Muscle layer of colon (tissue), 2 donors: Measurements from ENCODE around the gene B4GALT1.
A peak's percentile ranks its signal among the peaks of the same experiment; 100 is the strongest.
"Not testable (repeated sequence)": the region's sequence is repeated elsewhere in the genome, so short reads cannot be mapped to it uniquely, and the experiment has no call there.

ENCODE experiments used
- H3K27ac ChIP-seq: one replicate; pipeline ENCODE4 v1.7.0; 2013; ENCODE audit warnings: low read depth, mild to moderate bottlenecking, low read length, moderate library complexity
- H3K27me3 ChIP-seq, 2 donors: one replicate each; pipeline ENCODE4 v1.7.0; 2013; ENCODE audit warnings: low read length in 2 of 2, mild to moderate bottlenecking in 2 of 2; ENCODE audit not compliant: insufficient read depth in 2 of 2, control insufficient read depth in 1 of 2
- H3K36me3 ChIP-seq: one replicate; pipeline ENCODE4 v1.7.0; 2013; ENCODE audit warnings: mild to moderate bottlenecking, low read length; ENCODE audit not compliant: insufficient read depth
- H3K4me1 ChIP-seq: one replicate; pipeline ENCODE4 v1.7.0; 2013; ENCODE audit warnings: mild to moderate bottlenecking, low read length; ENCODE audit not compliant: insufficient read depth
- H3K4me3 ChIP-seq, 2 donors: one replicate each; pipeline ENCODE4 v1.7.0; 2013; ENCODE audit warnings: low read length in 2 of 2, low read depth in 1 of 2, mild to moderate bottlenecking in 1 of 2, moderate library complexity in 1 of 2
- H3K9ac ChIP-seq: one replicate; pipeline ENCODE4 v1.7.0; 2013; ENCODE audit warnings: low read length
- H3K9me3 ChIP-seq: one replicate; pipeline ENCODE4 v1.7.0; 2013; ENCODE audit warnings: mild to moderate bottlenecking, low read length
- donor health status: abdominal sarcoma.
- donor health status: Adenocarcinoma of cecum.

The B4GALT1 gene

DNA sequence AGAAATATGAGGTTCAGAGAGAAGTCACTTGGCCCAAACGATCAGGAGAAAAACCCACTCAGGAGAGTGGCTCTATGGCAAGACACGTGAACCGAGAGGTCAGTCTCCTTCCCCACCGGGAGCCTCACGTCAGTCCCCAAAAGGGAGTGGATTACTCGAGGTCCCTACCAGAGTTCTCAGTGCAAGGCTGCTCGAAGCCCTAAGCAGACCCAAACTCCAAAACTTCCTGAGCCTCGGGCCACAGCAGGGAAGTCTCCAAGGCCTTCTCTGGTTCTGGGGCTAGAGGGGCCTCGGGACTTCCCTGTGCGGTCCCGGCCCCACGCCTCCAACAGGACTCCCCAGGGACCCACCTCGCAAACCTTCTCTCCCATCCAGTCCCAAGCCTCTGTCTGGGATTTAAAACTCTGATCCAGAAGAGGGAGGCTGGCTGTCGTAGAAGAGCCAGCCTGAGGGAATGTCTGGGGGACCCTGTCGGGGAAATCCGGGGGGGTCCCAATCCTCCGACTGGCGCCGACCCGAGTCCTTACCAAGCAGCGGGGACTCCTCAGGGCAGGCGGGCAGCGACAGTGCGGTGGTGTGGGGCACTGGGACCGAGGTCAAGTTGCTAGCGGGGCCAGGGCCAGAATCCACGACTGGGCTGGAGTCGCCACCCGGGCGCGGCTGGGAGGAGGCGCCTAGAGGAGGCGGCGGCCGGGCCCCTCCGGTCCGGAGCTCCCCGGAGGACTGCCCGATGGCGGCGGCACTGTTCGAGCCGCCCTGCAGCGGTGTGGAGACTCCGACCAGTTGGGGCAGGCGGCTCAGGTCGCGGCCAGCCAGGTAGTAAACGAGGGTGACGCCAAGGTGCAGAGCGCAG, 679 bp downstream of the B4GALT1 start:
- Histone ChIP-seq H3K27ac (peak overlapping the region; percentile 80), H3K4me1 (peaks cover 43% of the 10 kb centered on the region), H3K9me3 (no peaks in the 10 kb centered on the region), H3K36me3 (no peaks in the 10 kb centered on the region), H3K4me3 (peak overlapping the region; percentile 41 to 82), H3K9ac (peak overlapping the region; percentile 90), H3K27me3 (no peaks in the 10 kb centered on the region)

DNA sequence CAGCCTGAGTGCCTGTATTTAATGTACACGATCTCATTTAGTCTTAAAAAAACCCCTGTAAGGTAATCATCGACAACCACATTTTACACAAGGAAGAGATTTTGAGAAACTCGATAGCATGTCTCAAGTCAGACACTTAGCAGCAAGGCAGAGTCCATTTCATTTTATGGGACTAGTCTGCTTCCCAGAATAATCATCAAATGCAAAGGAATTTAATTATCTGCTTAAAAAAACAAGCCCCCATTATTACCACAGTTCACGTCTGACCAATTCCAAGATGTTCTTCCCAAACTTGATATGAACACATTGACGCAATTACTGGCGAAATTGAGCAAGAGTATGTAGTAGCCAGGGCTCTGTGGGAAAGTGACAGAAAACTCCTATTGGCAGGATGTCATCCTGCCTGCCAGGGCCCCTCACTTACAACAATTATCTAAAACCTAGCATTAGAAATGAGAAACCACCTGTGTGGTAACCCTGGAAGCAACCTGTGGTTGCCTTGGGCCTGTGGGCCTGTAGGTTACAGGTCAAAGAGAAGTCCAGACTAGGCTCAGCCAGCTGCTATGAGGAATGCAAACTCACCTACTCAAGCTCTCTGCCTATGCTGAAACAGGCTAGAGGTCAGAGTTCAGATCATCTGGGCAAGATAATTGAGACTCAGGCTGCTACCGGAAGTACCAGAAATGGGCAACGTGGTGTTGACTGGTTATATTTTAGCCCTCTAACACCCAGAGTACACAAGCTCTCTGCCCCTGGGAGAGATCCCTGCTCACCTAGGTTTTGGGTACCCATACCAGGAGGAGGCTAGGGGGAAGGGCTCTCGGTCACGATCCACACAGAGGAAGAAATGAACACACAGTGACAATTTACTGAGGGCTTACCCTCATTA, 1.6 kb downstream of the B4GALT1 start:
- Histone ChIP-seq H3K9ac (peak overlapping the region; percentile 90), H3K36me3 (no peaks in the 10 kb centered on the region), H3K27me3 (no peaks in the 10 kb centered on the region), H3K27ac (peak overlapping the region; percentile 80), H3K4me1 (peaks cover 52% of the 10 kb centered on the region), H3K4me3 (peak overlapping the region; percentile 41 to 82), H3K9me3 (no peaks in the 10 kb centered on the region)

DNA sequence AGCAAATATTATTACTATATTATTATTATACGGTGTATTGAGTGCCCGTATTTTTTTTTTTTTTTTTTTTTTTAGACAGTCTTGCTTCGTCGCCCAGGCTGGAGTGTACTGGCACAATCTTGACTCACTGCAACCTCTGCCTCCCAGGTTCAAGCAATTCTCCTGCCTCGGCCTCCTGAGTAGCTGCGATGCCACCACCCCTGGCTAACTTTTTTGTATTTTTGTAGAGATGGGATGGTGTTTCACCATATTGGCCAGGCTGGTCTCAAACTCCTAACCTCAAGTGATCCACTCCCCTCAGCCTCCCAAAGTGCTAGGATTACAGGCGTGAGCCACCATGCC, 2.2 kb downstream of the B4GALT1 start:
- Histone ChIP-seq H3K4me1 (peaks cover 59% of the 10 kb centered on the region), H3K27ac (peak overlapping the region; percentile 80), H3K4me3 (peak overlapping the region; percentile 23 to 82)
- not testable (repeated sequence) for H3K27me3 ChIP-seq, H3K9ac ChIP-seq, H3K36me3 ChIP-seq, H3K9me3 ChIP-seq

DNA sequence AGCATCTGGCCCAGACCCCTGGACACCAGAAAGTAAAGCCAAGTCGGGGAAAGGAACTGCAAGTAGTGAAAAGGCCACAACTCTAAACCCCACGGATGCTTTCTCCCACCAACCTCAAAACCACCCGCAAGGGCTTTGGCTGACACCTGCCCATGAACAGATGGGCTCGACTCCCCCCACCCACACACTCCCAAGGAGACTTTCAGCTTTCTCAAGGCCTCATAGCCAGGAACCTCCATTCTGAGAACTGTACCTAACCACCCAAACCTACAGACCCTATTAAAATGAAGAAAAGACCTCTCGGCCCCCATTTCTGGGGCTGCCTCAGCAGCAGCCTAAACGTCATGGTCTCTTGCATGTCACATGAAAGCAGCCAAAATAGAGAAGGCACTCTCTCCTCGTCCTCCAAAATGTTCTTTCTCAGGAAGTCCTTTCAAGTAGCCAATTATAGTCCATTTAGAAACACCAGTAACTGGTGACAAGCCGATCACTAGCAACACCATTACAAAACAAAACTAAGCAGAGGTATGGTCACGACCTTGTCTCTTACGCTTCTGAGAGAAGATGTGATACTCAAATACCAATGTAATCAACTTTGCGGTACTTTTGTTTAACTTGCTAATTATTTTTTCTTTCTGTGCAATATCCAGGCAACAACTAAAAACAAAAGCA, 2.9 kb downstream of the B4GALT1 start:
- peak overlapping the region; percentile 4 for H3K9ac ChIP-seq

DNA sequence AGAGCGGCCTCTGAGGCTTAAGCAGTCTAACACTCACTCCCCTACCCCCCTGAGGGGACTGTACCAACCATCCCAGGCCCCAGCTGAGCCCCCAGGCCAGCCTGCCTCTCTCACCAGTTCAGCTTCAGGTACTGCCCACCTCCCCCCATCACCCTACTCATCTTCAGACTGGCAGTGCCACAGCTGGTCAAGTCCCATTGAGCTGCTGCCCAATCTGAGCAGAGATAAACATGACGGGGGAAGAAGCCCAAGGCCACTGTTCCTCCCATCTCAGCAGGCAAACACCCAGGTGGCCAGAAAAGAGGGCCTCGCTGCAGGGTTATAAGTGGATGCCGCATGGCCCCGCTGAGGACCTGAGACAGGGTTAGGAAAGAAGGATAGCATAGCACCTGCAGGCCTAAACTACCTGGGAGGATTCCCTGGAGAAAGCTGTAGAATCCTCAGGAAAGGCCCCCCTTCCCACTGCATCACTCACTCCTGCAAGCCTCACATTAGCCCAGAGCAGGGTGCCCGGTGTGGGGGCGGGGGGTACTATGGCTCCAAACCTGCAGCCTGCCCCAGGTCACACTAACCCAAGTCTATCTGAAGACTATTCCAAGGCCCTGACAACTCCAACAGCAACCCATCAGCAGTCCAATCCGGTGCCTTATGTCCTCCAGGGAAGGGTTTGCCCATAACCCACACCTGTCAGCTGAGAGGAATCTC, 3.6 kb downstream of the B4GALT1 start:
- Histone ChIP-seq H3K9ac (peak overlapping the region; percentile 4), H3K27me3 (no peaks in the 10 kb centered on the region), H3K27ac (peak overlapping the region; percentile 60), H3K4me1 (peaks cover 70% of the 10 kb centered on the region), H3K9me3 (no peaks in the 10 kb centered on the region), H3K4me3 (peak overlapping the region; percentile 16 to 44), H3K36me3 (no peaks in the 10 kb centered on the region)

More for the DNA sequence above, 2.9 kb downstream of the B4GALT1 start:
- Histone ChIP-seq H3K27me3 (no peaks in the 10 kb centered on the region), H3K36me3 (no peaks in the 10 kb centered on the region), H3K27ac (peak overlapping the region; percentile 60), H3K9me3 (no peaks in the 10 kb centered on the region), H3K4me3 (peak overlapping the region; percentile 16 to 44), H3K4me1 (peaks cover 65% of the 10 kb centered on the region)

DNA sequence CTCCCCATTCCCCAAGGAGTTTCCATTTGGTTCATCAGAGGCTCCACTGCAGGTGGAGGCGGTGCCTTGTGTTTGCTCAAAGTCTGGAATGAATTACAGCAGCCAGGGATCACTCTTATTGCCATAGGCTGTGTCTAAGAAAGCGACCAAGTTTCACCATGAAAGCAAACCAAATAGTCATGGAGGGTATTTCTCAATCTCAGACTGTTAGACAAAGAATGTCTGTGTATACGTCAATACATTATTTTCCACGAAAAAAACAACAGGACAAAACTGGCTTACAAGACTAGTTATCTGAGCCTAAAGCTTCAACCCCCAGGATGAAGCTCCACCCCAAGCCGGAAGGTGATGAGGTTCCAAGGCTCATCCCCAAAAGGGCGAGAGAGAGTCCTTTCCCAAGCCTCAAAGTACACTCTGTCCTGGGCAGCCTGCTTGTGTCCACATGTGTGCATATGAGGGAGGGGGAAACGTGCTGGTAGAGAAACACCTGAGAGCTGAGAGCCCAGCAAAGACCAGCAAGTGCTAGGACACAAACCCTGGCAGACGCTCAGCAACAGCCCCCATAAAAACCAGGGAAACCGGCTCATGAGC, 4.3 kb downstream of the B4GALT1 start:
- peaks cover 70% of the 10 kb centered on the region for H3K4me1 ChIP-seq

DNA sequence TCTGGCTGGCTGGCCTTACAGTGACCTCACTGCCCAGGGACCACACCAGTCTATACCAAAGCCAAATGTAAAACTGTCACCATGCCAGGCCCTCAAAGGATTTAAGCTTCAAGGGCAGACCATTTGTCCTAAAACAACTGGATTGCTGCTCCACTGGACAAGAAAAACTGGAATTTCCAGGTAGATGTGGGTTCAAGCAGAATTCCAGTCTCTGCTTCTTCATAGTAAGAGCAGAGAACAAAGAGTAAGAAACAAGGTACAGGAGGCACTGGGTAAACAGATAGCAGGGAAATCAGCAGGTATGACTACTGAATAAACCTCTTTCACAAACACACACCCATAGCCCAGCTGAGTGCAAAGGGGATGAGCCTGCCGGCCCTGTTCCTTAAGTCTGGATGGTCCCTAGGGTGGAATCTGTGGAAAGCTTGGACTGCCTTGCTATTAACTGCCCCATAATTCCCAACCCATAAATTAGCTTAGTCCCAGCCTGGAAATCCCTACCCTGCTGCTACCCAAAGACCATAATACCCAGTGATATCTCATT, 5.5 kb downstream of the B4GALT1 start:
- Histone ChIP-seq H3K9me3 (no peaks in the 10 kb centered on the region), H3K4me3 (no peak overlapping the region), H3K4me1 (peaks cover 80% of the 10 kb centered on the region), H3K27ac (peak overlapping the region; percentile 88), H3K9ac (peak overlapping the region; percentile 25), H3K27me3 (no peaks in the 10 kb centered on the region), H3K36me3 (no peaks in the 10 kb centered on the region)

More for the DNA sequence above, 4.3 kb downstream of the B4GALT1 start:
- H3K4me3 ChIP-seq = peak overlapping the region in 1 of 2 donors; percentile 4
- no peaks in the 10 kb centered on the region for H3K27me3 ChIP-seq
- H3K27ac ChIP-seq = peak overlapping the region; percentile 88
- H3K9ac ChIP-seq = no peak overlapping the region
- no peaks in the 10 kb centered on the region for H3K36me3 ChIP-seq
- H3K9me3 ChIP-seq = no peaks in the 10 kb centered on the region

DNA sequence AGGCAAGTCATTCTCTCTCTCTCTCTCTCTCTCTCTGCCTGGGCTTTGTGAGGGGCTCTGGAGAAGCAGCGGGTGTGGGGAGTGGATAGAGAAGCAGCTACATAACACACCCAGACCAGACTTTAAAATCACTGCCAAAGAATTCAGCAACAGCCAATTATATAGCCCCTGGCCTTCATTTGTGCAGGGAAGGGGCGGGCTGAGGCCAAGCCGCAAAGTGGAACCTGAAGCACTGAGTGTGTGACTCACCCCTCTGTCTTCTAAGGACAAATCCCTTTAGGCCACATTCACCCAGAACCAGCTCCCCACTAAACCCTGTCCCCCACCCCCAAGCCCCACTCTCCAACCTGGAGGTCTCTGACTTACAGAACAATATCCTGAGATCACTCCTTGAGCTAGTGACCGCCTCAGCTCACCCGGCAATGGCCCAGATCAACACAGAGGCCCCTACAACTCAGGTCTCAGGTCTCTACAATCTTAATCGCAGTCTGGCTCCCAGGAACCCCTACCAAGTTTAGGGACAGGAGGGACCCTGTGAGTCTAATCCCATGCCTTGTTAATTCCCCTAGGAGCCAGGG, 6.0 kb downstream of the B4GALT1 start:
- H3K27ac ChIP-seq = peak overlapping the region; percentile 88
- no peaks in the 10 kb centered on the region for H3K9me3 ChIP-seq
- peaks cover 84% of the 10 kb centered on the region for H3K4me1 ChIP-seq
- H3K9ac ChIP-seq = peak overlapping the region; percentile 25
- no peak overlapping the region for H3K4me3 ChIP-seq
- H3K27me3 ChIP-seq = no peaks in the 10 kb centered on the region
- H3K36me3 ChIP-seq = no peaks in the 10 kb centered on the region

DNA sequence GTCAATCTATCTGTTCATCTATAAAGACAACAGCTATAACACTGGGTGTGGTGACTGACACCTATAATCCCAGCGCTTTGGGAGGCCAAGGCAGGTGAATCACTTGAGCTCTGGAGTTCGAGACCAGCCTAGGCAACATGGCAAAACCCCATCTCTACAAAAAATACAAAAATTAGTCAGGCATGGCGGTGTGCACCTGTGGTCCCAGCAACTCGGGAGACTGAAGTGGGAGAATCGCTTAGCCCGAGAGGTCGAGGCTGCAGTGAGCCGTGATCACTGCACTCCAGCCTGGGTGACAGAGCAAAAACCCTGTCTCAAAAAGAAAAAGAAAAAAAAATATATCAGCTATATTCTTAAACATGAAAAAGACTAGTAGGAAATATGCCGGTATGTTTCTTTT, 6.7 kb downstream of the B4GALT1 start:
- H3K4me3 ChIP-seq, H3K36me3 ChIP-seq, H3K27me3 ChIP-seq, H3K9me3 ChIP-seq: not testable (repeated sequence)
- H3K9ac ChIP-seq = peak overlapping the region; percentile 25
- peaks cover 89% of the 10 kb centered on the region for H3K4me1 ChIP-seq
- peak overlapping the region; percentile 88 for H3K27ac ChIP-seq

DNA sequence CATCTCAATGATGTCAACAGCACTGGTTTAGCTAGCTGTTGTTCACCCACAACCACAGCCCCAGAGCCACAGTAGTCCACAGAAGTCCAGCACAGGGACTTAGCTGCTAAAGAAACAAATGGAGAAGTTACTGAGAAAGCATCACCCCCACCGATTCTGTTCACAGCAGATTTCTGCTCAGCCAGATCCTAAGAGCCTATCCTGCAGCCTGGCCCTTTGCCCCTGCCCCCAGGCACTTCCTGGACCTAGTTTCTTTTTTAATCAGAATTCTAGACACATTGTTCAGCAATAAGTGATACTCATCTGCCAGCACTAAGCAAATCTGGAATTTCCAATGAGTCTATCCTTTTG, 7.4 kb downstream of the B4GALT1 start:
- Histone ChIP-seq H3K27ac (peak overlapping the region; percentile 21), H3K36me3 (no peaks in the 10 kb centered on the region), H3K4me1 (peaks cover 96% of the 10 kb centered on the region), H3K4me3 (peak overlapping the region in 1 of 2 donors; percentile 15), H3K9me3 (no peaks in the 10 kb centered on the region), H3K9ac (peak overlapping the region; percentile 38), H3K27me3 (no peaks in the 10 kb centered on the region)
